ENCODE results near the gene KRT77.

The KRT77 gene

DNA sequence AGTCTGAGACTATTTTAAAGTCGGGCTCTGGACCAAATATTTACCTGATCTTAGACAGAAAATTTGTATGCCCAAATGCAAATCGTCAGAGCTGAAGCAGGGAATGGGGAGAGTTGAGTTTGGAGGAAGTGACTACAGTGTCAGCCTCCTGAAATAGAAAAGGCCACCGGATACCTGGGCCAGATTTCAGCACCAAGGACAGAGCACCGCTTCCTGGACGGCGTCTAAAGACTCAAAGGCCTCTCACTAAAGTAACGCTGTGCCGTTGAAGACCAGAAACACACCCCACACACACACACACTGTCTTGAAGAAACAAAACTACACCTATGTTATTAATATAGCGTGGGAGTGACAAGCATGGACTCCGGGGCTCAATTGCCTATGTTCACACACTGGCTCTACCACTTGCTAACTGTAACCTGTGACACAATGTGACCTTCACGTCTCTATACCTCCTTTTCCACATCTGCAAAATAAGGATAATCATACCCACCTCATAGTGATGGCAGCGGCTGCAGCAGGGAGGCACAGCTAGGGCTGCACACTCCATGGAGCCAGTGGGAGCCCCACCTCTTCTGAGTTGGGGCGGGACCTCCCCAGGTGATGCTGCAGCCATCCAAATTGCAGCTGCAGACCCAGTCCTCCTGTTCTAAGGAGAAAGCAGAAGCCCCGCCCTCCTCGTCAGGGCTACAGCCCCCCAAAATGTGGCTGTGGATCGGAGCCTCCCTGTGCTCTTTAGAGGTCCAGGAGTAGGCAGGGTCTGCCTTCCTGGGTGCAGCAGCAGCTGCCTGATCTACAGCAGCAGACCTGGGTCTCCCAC is 38.3 kb upstream of the KRT77 start:
- WGBS (ENCODE audit: insufficient coverage, insufficient read length) = no CpG with 5 or more reads among the region's 16 CpGs
- peak; percentile 83 for DNase-seq (ENCODE audit: low read depth, low spot score)
- Histone ChIP-seq H3K4me3 (ENCODE audit: low read length) (no peak overlapping the region), H3K27ac (ENCODE audit: low read length) (no peak overlapping the region), H3K27me3 (ENCODE audit: control insufficient read depth, insufficient read depth, low read length) (no peaks in the 10 kb centered on the region), H3K4me1 (ENCODE audit: control insufficient read depth, insufficient read depth, low read length) (no peaks in the 10 kb centered on the region; the same call in 1 of the 2 replicates), H3K36me3 (ENCODE audit: control insufficient read depth, insufficient read depth, low read length) (no peaks in the 10 kb centered on the region), H3K9me3 (ENCODE audit: control insufficient read depth, insufficient read depth, low read length) (no peaks in the 10 kb centered on the region)

DNA sequence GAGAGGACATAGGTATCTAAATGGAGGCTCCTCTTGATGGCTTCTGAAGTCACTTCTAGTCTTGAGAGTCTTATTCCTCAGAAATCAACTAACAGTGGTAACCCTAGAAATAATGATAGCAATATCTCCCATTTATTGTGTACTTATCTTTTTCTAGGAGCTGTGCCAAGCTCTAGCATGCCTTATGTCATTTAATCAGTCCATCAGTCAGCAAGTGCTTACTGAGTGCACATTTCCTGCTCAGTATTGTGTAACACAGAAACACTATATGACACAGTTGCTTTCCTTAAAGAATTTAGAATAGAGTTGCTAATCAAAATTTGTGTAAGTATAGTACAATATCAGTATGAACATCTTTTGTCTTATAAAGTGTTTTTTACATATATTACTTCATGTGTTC is 37.3 kb upstream of the KRT77 start:
- Histone ChIP-seq H3K36me3 (ENCODE audit: control insufficient read depth, insufficient read depth, low read length) (no peaks in the 10 kb centered on the region), H3K9me3 (ENCODE audit: control insufficient read depth, insufficient read depth, low read length) (no peaks in the 10 kb centered on the region), H3K27me3 (ENCODE audit: control insufficient read depth, insufficient read depth, low read length) (no peaks in the 10 kb centered on the region), H3K4me1 (ENCODE audit: control insufficient read depth, insufficient read depth, low read length) (no peaks in the 10 kb centered on the region), H3K27ac (ENCODE audit: low read length) (no peak overlapping the region), H3K4me3 (ENCODE audit: low read length) (no peak overlapping the region)
- DNase-seq (ENCODE audit: low read depth, low spot score) = no peak

DNA sequence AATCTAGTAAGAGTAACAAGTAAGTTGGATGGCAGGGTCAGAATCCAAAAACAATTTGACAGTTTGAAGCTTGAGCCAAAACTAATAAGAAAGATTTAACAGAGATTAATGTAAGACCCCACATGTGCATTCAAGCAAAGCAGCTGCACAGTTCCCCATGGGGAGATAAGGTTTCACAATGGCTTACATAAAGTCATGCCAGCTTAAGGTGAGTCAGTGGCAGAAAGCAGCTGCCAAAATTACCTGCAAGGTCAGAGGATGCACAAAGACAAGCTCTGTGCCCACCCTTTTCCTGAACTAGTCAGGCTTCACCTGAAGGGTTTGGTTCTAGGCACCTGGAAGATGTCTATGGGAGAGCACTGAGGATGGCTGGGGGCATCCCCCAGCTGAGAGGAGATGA is 36.6 kb upstream of the KRT77 start:
- H3K9me3 ChIP-seq (ENCODE audit: control insufficient read depth, insufficient read depth, low read length) = no peaks in the 10 kb centered on the region
- H3K4me1 ChIP-seq (ENCODE audit: control insufficient read depth, insufficient read depth, low read length) = no peaks in the 10 kb centered on the region
- H3K36me3 ChIP-seq (ENCODE audit: control insufficient read depth, insufficient read depth, low read length) = no peaks in the 10 kb centered on the region
- H3K27me3 ChIP-seq (ENCODE audit: control insufficient read depth, insufficient read depth, low read length) = no peaks in the 10 kb centered on the region
- no peak for DNase-seq (ENCODE audit: low read depth, low spot score)
- H3K4me3 ChIP-seq (ENCODE audit: low read length) = no peak overlapping the region
- no peak overlapping the region for H3K27ac ChIP-seq (ENCODE audit: low read length)

DNA sequence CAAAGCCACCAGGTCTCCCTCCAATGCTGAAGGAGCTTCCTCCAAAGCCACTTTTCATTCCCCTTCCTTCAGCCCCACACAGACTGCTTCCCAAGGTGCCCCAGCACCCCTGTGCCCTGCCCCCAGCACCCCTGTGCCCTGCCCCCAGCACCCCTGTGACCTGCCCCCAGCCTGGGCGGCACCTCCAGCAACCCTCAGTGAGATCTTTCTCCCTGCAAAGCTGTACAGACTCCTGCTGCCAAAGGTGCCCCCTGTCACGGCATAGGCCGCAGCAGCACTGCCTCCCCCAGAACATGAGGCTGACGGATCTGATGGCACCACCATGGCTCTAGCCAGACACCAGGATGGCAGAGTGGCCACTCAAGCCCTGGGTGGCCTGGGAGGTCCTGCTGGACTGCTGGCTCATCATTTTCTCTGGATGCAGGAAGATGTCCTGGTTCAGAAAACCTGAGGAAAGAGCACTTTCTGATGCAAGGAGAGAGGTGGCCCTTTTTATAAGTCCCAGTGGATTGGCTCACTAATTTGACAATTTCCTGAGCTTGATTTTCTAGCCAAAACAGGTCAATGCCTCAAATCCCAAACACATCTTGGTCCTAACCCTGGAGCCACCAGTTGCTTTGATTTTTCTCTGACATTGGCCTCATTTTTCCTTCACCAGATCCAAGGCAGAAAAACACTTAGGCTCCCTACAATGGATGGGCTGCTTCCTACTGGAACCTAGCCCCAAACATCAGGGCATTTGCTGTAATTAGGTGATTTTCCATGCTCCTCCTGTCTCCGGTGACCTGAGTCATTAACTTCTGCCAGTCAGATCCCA is 32.7 kb upstream of the KRT77 start:
- no peaks in the 10 kb centered on the region for H3K4me1 ChIP-seq (ENCODE audit: control insufficient read depth, insufficient read depth, low read length)
- H3K4me3 ChIP-seq (ENCODE audit: low read length) = no peak overlapping the region
- no peaks in the 10 kb centered on the region for H3K27me3 ChIP-seq (ENCODE audit: control insufficient read depth, insufficient read depth, low read length)
- WGBS (ENCODE audit: insufficient coverage, insufficient read length) = no CpG with 5 or more reads among the region's 5 CpGs
- H3K9me3 ChIP-seq (ENCODE audit: control insufficient read depth, insufficient read depth, low read length) = no peaks in the 10 kb centered on the region
- DNase-seq (ENCODE audit: low read depth, low spot score) = no peak
- H3K27ac ChIP-seq (ENCODE audit: low read length) = no peak overlapping the region
- no peaks in the 10 kb centered on the region for H3K36me3 ChIP-seq (ENCODE audit: control insufficient read depth, insufficient read depth, low read length)

DNA sequence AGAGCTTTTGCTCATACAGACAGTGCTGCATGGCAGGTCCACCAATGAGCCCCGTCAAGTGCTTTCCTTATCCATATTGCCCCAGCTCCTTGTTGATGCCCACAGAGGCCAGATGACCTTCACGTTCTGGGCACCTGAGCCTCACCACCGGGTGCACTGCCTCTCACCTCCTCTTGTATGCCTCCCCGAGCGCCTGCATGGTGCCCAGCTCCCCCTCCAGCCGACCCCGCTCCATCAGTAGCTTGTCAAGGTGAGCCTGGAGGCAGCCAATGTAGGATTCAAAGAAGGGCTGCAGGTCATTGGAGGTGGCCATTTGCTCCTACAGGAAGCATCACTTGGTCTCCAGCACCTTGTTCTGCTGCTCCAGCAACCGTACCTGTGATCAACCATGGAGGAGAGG is 31.8 kb upstream of the KRT77 start:
- no peak overlapping the region for H3K27ac ChIP-seq (ENCODE audit: low read length)
- H3K36me3 ChIP-seq (ENCODE audit: control insufficient read depth, insufficient read depth, low read length) = no peaks in the 10 kb centered on the region
- no CpG with 5 or more reads among the region's 8 CpGs for WGBS (ENCODE audit: insufficient coverage, insufficient read length)
- H3K9me3 ChIP-seq (ENCODE audit: control insufficient read depth, insufficient read depth, low read length) = no peaks in the 10 kb centered on the region
- no peaks in the 10 kb centered on the region for H3K27me3 ChIP-seq (ENCODE audit: control insufficient read depth, insufficient read depth, low read length)
- no peak for DNase-seq (ENCODE audit: low read depth, low spot score)
- H3K4me1 ChIP-seq (ENCODE audit: control insufficient read depth, insufficient read depth, low read length) = no peaks in the 10 kb centered on the region
- H3K4me3 ChIP-seq (ENCODE audit: low read length) = no peak overlapping the region

DNA sequence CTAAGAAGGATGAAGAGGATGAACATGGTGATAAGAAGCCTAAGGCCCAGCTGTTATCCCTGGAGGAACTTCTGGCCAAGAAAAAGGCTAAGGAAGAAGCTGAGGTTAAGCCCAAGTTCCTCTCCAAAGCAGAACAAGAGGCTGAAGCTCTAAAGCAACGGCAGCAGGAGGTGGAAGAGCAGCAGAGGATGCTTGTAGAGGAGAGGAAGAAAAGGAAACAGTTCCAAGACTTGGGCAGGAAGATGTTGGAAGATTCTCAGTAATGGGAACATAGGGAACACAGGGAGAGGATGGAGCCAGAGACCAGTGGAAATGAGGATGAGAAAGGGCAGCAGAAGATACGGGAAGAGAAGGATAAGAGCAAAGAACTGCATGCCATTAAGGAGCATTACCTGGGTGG is 27.5 kb upstream of the KRT77 start:
- no peaks in the 10 kb centered on the region for H3K36me3 ChIP-seq (ENCODE audit: control insufficient read depth, insufficient read depth, low read length)
- H3K27me3 ChIP-seq (ENCODE audit: control insufficient read depth, insufficient read depth, low read length) = no peaks in the 10 kb centered on the region
- no peak overlapping the region for H3K4me3 ChIP-seq (ENCODE audit: low read length)
- H3K27ac ChIP-seq (ENCODE audit: low read length) = no peak overlapping the region
- H3K4me1 ChIP-seq (ENCODE audit: control insufficient read depth, insufficient read depth, low read length) = no peaks in the 10 kb centered on the region
- WGBS (ENCODE audit: insufficient coverage, insufficient read length) = no CpG with 5 or more reads among the region's 2 CpGs
- no peak for DNase-seq (ENCODE audit: low read depth, low spot score)
- H3K9me3 ChIP-seq (ENCODE audit: control insufficient read depth, insufficient read depth, low read length) = no peaks in the 10 kb centered on the region

DNA sequence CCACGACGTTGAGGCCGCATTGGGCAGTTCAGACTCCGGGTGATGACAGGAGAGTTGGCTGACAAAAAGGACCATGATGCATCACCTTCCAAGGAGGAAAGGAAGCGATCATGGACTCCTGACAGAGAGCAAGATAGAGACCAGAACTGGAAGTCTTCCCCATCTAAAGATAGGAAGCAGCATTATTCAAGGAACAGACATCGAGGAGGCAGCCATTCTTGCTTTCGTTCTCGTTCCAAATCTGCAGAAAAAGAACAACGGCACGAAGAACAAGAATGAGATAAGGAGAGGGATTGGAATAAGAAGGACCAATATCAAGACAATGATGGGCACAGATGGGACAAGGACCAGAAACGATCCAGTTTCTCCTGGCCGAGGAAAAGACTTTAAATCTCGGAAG is 27.1 kb upstream of the KRT77 start:
- no peak for DNase-seq (ENCODE audit: low read depth, low spot score)
- no CpG with 5 or more reads among the region's 13 CpGs for WGBS (ENCODE audit: insufficient coverage, insufficient read length)
- Histone ChIP-seq H3K4me1 (ENCODE audit: control insufficient read depth, insufficient read depth, low read length) (no peaks in the 10 kb centered on the region), H3K9me3 (ENCODE audit: control insufficient read depth, insufficient read depth, low read length) (no peaks in the 10 kb centered on the region), H3K27me3 (ENCODE audit: control insufficient read depth, insufficient read depth, low read length) (no peaks in the 10 kb centered on the region; the same call in 1 of the 2 replicates), H3K36me3 (ENCODE audit: control insufficient read depth, insufficient read depth, low read length) (no peaks in the 10 kb centered on the region), H3K27ac (ENCODE audit: low read length) (no peak overlapping the region), H3K4me3 (ENCODE audit: low read length) (no peak overlapping the region)

DNA sequence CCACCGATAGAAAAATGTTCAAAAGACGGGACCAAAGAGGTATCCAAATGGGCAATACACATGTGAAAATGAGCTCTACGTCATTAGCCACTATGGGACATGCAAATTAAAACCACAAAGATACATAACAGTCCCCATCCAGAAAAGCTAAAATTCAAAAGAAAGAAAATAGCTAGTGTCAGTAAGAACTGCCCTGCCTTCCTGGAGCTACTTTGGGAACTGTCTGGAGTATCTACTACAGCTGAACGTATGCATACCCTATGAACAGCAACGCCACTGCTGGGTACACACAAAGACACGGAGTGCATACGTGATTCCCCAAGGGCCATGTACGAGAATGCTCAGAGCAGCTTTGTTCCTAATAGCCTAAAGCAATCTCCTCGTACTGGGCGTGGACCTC is 25.8 kb upstream of the KRT77 start:
- no peak for DNase-seq (ENCODE audit: low read depth, low spot score)
- WGBS (ENCODE audit: insufficient coverage, insufficient read length) = no CpG with 5 or more reads among the region's 10 CpGs

DNA sequence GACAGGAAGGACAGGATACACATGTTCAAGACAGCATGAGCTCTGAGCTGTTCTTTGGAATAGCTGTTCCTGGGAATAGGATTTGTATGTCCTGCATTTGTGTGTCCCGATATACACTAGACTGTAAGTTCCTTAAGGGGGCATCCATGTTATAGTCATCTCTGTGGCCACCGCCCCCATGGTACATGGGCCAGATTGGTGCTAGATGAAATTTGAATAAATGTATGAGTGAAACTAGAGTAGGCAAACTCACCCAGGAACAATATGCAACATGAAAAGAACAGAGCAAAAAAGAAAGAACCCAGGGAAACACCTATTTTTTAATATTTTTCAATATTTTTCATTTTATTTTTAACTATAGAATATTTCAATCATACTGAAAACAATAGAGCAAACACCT is 25.1 kb upstream of the KRT77 start:
- Histone ChIP-seq H3K4me1 (ENCODE audit: control insufficient read depth, insufficient read depth, low read length) (no peaks in the 10 kb centered on the region), H3K36me3 (ENCODE audit: control insufficient read depth, insufficient read depth, low read length) (no peaks in the 10 kb centered on the region), H3K27ac (ENCODE audit: low read length) (no peak overlapping the region), H3K4me3 (ENCODE audit: low read length) (no peak overlapping the region), H3K9me3 (ENCODE audit: control insufficient read depth, insufficient read depth, low read length) (no peaks in the 10 kb centered on the region), H3K27me3 (ENCODE audit: control insufficient read depth, insufficient read depth, low read length) (no peaks in the 10 kb centered on the region; the same call in 1 of the 2 replicates)
- no CpG with 5 or more reads among the region's 2 CpGs for WGBS (ENCODE audit: insufficient coverage, insufficient read length)
- no peak for DNase-seq (ENCODE audit: low read depth, low spot score)

More for the DNA sequence above, 25.8 kb upstream of the KRT77 start:
- Histone ChIP-seq H3K27me3 (ENCODE audit: control insufficient read depth, insufficient read depth, low read length) (no peaks in the 10 kb centered on the region; the same call in 1 of the 2 replicates), H3K27ac (ENCODE audit: low read length) (no peak overlapping the region), H3K4me1 (ENCODE audit: control insufficient read depth, insufficient read depth, low read length) (no peaks in the 10 kb centered on the region), H3K4me3 (ENCODE audit: low read length) (no peak overlapping the region), H3K36me3 (ENCODE audit: control insufficient read depth, insufficient read depth, low read length) (no peaks in the 10 kb centered on the region), H3K9me3 (ENCODE audit: control insufficient read depth, insufficient read depth, low read length) (no peaks in the 10 kb centered on the region)

DNA sequence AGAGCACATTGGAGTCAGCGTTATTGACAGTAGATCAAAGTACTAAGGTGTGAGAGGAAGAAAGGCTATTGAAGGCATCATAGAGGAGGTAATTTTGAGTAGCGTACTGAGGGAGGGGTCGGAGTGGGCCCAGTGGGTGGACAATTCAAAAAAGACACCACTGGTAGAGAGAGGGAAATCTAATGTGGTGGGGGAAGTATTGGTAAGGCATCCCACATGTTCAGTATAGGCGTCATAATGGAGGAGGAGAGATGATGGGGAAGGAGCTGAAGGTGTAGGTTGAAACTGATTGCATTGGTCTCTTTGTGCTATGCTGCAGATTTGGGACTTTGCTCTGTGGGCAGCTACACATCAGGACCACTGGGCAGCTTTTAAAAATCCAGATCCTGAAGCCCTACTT is 23.7 kb upstream of the KRT77 start:
- no peak for DNase-seq (ENCODE audit: low read depth, low spot score)
- Histone ChIP-seq H3K4me3 (ENCODE audit: low read length) (no peak overlapping the region), H3K4me1 (ENCODE audit: control insufficient read depth, insufficient read depth, low read length) (no peaks in the 10 kb centered on the region), H3K27ac (ENCODE audit: low read length) (no peak overlapping the region), H3K27me3 (ENCODE audit: control insufficient read depth, insufficient read depth, low read length) (no peaks in the 10 kb centered on the region; the same call in 1 of the 2 replicates), H3K9me3 (ENCODE audit: control insufficient read depth, insufficient read depth, low read length) (no peaks in the 10 kb centered on the region), H3K36me3 (ENCODE audit: control insufficient read depth, insufficient read depth, low read length) (no peaks in the 10 kb centered on the region)
- WGBS (ENCODE audit: insufficient coverage, insufficient read length) = no CpG with 5 or more reads among the region's 4 CpGs

Measured in iPS DF 6.9 (cell line).